GM18499 (cell line): ENCODE data around the gene THEM5.

Source experiments
- ATAC-seq: cut with Tn5 transposase; IDR thresholded peaks from one replicate; pipeline ENCODE4 v1.9.1; 2021; ENCODE audit warnings: moderate number of reproducible peaks; ENCODE audit not compliant: insufficient read depth, unreplicated experiment

The THEM5 gene

DNA sequence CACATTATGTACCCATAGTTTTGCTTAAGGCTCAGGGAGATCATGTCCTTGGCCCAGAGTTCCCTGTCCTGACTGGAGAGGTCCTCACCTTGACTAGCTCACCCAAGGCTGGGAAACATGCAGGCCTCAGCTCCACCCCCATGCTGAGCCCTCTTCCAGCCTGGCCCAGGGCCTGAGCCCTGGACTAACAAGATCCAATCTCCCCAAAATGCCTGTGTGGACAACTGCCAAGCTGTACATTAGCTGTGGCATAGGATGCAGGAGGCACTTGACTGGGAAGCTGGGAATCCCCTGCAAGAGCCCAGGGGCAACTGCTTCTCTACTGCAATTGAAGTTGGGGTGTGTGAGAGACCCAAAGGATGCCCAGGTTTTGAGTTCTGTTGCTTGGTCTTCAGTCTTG, 50.3 kb downstream of the THEM5 start:
- ATAC-seq = no peak

DNA sequence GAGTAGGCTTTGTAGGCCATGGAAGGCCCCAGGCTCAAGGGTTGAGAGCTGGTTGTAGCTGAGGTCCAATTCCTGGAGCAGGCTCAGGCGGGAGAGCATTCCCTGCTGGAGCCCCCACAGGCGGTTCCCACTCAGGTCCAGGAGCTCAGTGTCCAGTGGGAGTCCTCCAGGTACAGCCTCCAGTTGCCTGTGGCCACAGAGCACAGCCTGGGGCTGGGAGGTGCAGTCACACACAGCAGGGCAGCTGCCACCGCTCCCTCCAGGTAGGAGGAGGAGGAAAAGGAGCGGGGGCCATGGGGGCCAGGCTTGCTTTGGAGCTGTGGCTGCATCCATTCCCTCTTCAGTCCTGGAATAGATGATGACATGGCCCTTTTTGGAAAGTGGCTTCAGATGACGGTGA, 51.1 kb downstream of the THEM5 start:
- ATAC-seq = no peak

DNA sequence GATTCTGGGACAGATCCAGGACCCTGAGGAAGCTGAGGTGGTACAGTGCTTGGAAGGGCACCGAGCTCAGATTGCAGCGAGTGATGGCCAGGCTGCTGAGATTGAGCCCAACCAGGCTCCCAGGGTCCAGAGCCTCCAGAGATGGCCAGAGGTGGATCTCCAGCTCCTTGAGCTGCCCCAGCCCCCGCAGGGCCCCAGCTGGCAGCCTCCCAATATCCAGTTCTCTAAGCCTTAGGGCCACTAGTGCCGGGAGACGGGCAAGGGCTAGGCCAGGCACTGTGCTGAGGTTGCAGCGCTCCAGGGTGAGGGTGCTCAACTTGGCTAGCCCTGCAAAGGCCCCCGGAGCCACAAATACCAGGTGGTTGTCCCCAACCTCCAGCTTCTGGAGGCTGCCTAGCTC, 51.7 kb downstream of the THEM5 start:
- no peak for ATAC-seq

DNA sequence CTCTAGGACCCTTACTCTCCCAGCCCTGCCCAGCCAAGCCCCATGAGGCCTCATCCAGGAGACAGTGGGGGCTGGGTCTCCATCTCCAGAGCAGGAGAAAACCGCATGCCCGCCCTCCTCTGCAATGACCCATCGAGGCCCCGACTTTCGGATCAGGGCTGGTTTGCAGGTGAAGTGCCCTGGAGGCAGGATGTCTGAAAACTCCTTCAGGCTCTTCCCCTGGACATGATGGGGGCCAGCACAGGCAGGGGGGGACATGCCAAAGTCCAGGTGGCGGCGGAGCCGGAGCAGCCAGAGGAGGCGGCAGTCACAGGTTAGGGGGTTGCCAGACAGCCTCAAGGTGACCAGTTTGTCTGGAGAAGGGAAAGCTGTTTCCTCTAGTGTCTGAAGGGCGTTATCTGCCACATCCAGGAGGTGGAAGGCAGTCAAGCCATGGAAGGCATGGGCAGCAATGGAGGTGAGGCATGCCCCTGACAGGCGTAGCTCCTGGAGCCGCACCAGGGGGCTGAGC, 52.1 kb downstream of the THEM5 start:
- no peak for ATAC-seq

DNA sequence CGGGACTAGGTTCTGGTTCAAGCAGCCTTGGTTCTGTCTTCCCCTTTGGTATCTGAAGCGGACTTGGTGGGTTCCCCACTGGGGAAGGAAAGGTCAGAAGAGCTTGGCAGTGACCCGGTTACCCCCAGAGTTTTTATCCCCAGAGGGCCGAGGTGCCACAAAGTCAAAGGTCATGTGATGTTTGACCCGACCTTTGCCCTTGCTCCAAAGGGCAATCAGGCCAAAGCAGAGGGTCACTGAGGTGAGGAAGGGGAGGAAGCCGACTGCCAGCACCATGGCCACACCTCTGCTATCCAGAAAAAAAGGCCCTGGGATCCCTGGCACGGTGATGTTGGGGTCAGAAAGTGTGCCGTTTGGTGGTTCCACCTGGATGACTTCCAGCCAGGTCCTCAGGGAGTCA, 52.7 kb downstream of the THEM5 start:
- no peak for ATAC-seq

DNA sequence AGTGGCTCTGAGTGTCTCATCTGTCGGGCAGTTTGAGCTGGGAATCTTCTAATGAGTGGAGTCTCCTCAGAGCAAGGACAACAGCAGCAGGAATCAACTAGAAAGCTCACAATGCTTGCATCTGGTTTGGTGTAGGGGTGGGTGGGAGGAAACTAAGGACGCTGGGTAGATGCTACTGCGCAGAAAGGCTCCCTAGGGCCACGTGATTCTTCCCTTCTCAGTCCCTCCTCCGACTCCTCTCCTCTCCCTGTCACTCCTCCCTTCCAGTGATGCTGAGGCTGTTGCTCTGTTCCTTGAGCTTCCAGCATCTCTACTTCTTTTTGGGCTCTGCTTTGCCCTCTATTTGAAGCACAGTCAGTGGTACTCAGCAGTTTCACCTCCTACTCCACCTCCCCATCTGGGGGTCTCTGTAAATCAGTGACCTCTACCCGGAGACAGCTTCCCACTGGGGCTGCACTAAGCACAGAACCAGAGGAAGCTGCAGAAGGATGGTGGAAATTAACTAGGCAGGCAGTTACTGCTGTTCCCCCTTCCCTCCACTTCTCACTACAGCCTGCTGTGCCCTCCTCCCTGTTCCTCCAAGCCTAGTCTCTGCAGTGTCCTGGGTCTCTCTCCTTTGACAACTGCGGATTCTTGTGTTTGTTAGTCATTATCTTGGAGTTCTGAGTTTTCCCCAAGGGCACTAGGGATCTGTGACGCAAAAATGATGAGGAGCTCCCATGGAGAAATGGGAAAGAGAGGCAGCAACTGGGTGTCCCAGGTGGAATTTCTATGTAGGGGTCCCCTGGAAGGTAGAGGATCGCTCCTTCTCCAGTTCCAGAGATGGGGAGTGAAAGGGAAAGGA, 54.1 kb downstream of the THEM5 start:
- no peak for ATAC-seq

DNA sequence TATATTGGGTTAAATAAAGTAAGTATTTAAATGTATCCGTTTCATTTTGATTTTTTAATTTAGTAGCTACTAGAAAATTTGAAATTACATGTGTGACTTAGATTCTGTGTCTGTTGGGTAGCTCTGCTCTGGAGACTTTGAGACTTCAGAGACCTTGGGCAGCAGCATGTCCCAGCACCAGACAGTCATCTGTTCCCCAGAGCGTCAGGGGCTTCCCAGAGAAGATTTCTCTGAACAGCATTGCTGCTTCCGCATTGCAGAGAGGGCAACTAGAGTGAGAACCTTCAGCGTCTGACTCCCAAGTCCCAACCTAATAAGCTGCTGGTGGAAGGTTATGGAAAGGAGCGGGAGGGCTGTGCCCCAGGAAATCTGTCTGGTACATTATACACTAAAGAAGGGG, 54.9 kb downstream of the THEM5 start:
- no peak for ATAC-seq
